Measurements from ENCODE around the gene WWTR1. TPM values are rescaled to one million over a fixed set of nuclear protein-coding genes. Genes with fewer than 3 reads are reported as not detected.

WWTR1 gene
- total and polyA plus RNA-seq, 2 of the 8 experiments (the other 6 are each of a cell fraction or from before 2014, with no cell fraction given): 15.7 to 18.6 TPM

- H4K5ac ChIP-seq (ENCODE audit: insufficient read length, low read depth, low read length): no peak overlapping the region
- H4K8ac ChIP-seq (ENCODE audit: extremely low read depth, insufficient read depth, low read length): no peak overlapping the region
- peaks cover 5% of the 10 kb centered on the region; the same call in 1 of the 2 replicates for H3K79me1 ChIP-seq (ENCODE audit: low read depth, low read length)
- no peak overlapping the region for H2BK15ac ChIP-seq (ENCODE audit: low read length)
- no peak overlapping the region for H2BK120ac ChIP-seq (replicated peaks; ENCODE audit: low read depth, low read length)
- DNase-seq (ENCODE audit: low read depth in 1 of 2, low spot score in 2 of 2): no peak
- H3K4me1 ChIP-seq (replicated peaks in 1 of 4; ENCODE audit: control insufficient read depth in 3 of 4, insufficient read depth in 4 of 4, low read length in 3 of 4): peaks cover 0 to 7% (median 5%) of the 10 kb centered on the region in 4 experiments; a peak in 4 of 7 replicates
- no peak overlapping the region for H2BK5ac ChIP-seq (ENCODE audit: low read depth, low read length)
- no peaks in the 10 kb centered on the region for H3K23me2 ChIP-seq (ENCODE audit: low read depth, low read length)
- ChIA-PET CTCF (ENCODE audit: partially characterized antibody) (interaction anchor here (0.7 to 2.8 kb wide), 7 partner anchors 20 to 138 kb away, joined by 3 to 13 read pairs (median 3); no protein-coding TSS in a partner anchor), POLR2A (ENCODE audit: partially characterized antibody) (interaction anchor here (1.7 kb wide), 1 partner anchor 23 kb away, joined by 5 read pairs; the partner anchor contains the start of gene WWTR1)
- no peaks in the 10 kb centered on the region for H4K20me1 ChIP-seq (replicated peaks in 1 of 2; ENCODE audit: control insufficient read depth in 1 of 2, insufficient read depth in 2 of 2, low read length in 2 of 2)
- no peak overlapping the region for H3K27ac ChIP-seq (ENCODE audit: low read depth, low read length)
- H4K91ac ChIP-seq (replicated peaks; ENCODE audit: insufficient read length, low read length): no peak overlapping the region
- H2BK12ac ChIP-seq (ENCODE audit: low read depth, low read length): no peak overlapping the region
- no peak overlapping the region for H3K9ac ChIP-seq (replicated peaks in 1 of 4; ENCODE audit: extremely low read depth in 1 of 4, low read depth in 3 of 4, low read length in 3 of 4)
- H3K4me2 ChIP-seq (ENCODE audit: insufficient read depth in 1 of 2, low read depth in 2 of 2, low read length in 2 of 2): no peak overlapping the region
- H3K18ac ChIP-seq (ENCODE audit: extremely low read depth, low read length): no peak overlapping the region
- no peak overlapping the region for H2AFZ ChIP-seq (ENCODE audit: low read length)
- H2BK20ac ChIP-seq (ENCODE audit: low read length): no peak overlapping the region
- H3K36me3 ChIP-seq (ENCODE audit: control insufficient read depth in 2 of 4, insufficient read depth in 4 of 4, low read length in 3 of 4): no peaks in the 10 kb centered on the region
- H3K56ac ChIP-seq (replicated peaks; ENCODE audit: insufficient read length, low read depth, low read length): no peak overlapping the region
- H3K27me3 ChIP-seq (replicated peaks in 1 of 4; ENCODE audit: control insufficient read depth in 3 of 4, extremely low read depth in 1 of 4, insufficient read depth in 3 of 4, low read length in 3 of 4): no peaks in the 10 kb centered on the region
- H3K9me3 ChIP-seq (ENCODE audit: insufficient read depth in 2 of 2, low read depth in 1 of 2, low read length in 1 of 2): no peaks in the 10 kb centered on the region
- no peak overlapping the region for H3K14ac ChIP-seq (ENCODE audit: insufficient read length)
- 93% methylated on average over 4 of the region's 4 CpGs; no CpG with 5 or more reads in 1 of the 2 experiments for WGBS, 2 experiments (ENCODE audit: extremely low coverage in 1 of 2, insufficient coverage in 1 of 2, insufficient read length in 1 of 2, insufficient replicate concordance in 2 of 2, low coverage in 1 of 2, low lambda C conversion rate in 2 of 2, missing lambda C conversion rate in 1 of 2)
- H3K23ac ChIP-seq (ENCODE audit: insufficient read length): no peak overlapping the region
- H3K4ac ChIP-seq (replicated peaks; ENCODE audit: insufficient read length, low read depth, low read length): no peak overlapping the region
- peaks cover 0 to 56% of the 10 kb centered on the region in 2 experiments; a peak in 2 of 4 replicates for H3K79me2 ChIP-seq (ENCODE audit: control insufficient read depth in 1 of 2, insufficient read depth in 2 of 2, low read length in 2 of 2)
- FAIRE-seq: no peak
- no peak overlapping the region for H2AK5ac ChIP-seq (ENCODE audit: low read depth, low read length)
- H3K4me3 ChIP-seq (ENCODE audit: extremely low read depth in 1 of 4, insufficient read depth in 2 of 4, low read depth in 3 of 4, low read length in 4 of 4): no peak overlapping the region
- TF ChIP-seq FOSL1 (IDR thresholded peaks at IDR 0.05; ENCODE audit: insufficient read depth, low read depth, low read length) (no peak), KDM1A (IDR thresholded peaks at IDR 0.05; ENCODE audit: borderline replicate concordance, low read length) (no peak), SRF (IDR thresholded peaks at IDR 0.05; ENCODE audit: low read depth, low read length) (no peak), EGR1 (IDR thresholded peaks at IDR 0.05; ENCODE audit: borderline replicate concordance, low read depth, low read length) (no peak), ATF2 (IDR thresholded peaks at IDR 0.05; ENCODE audit: low read length) (no peak), CREB1 (IDR thresholded peaks at IDR 0.05) (no peak), GTF2F1 (IDR thresholded peaks at IDR 0.05; ENCODE audit: borderline replicate concordance, low read depth, low read length) (no peak), SP4 (IDR thresholded peaks at IDR 0.05; ENCODE audit: low read length) (no peak), JUND (IDR thresholded peaks at IDR 0.05; ENCODE audit: low read length) (no peak), BCL11A (IDR thresholded peaks at IDR 0.05; ENCODE audit: low read depth in 2 of 2, low read length in 2 of 2) (no peak), RFX5 (IDR thresholded peaks at IDR 0.05; ENCODE audit: borderline replicate concordance, low read depth, low read length) (no peak), RXRA (IDR thresholded peaks at IDR 0.05; ENCODE audit: insufficient read depth, low read depth, low read length) (no peak), NANOG (IDR thresholded peaks at IDR 0.05; ENCODE audit: insufficient read depth, low read depth, low read length, poor library complexity, severe bottlenecking) (no peak)
Measured at GRCh38 chr3:149634573-149634972, 23.3 kb downstream of the WWTR1 start.
